Endothelial cell of umbilical vein (primary cell): ENCODE data around the gene ACCSL. TPM values are rescaled to one million over a fixed set of nuclear protein-coding genes. Genes with fewer than 3 reads are reported as not detected.

Experiments
- BruUV-seq: library from RNA; stranded (reverse); fragments of 400-500 nt; replicated peaks from 2 replicates; lab custom pipeline; 2021; lab: Mats Ljungman, UMichigan
- CTCF ChIA-PET: fragments of 300-600, 350-600 bp; sonication (Branson Sonifier 250); formaldehyde crosslinking; loops from one replicate; lab custom pipeline; 2021; ENCODE audit warnings: antibody characterized with exemption, inconsistent platforms; lab: Charles Lee
- POLR2A ChIA-PET: fragments of 300-600, 350-600 bp; sonication (Branson Sonifier 250); formaldehyde crosslinking; loops from one replicate; lab custom pipeline; 2021; ENCODE audit warnings: antibody characterized with exemption, inconsistent platforms; lab: Charles Lee
- DNase-seq: peaks from one replicate; pipeline ENCODE4 v3.0.0-alpha.2; 2011; ENCODE audit warnings: low read depth, low spot score
- FAIRE-seq: peaks from 2 replicates; lab custom pipeline; 2011; peaks lifted over from hg19 to GRCh38; lab: Jason Lieb, UNC
- H2AFZ ChIP-seq: 2 replicates; pipeline ENCODE4 v1.6.0; 2012; ENCODE audit warnings: low read depth, low read length, control low read depth, inconsistent platforms
- H3K27ac ChIP-seq: 2 replicates; pipeline ENCODE4 v1.5.1; 2011; ENCODE audit warnings: low read depth, mild to moderate bottlenecking, control low read depth, low read length, moderate library complexity; ENCODE audit not compliant: insufficient read depth
- H3K27me3 ChIP-seq, 2 experiments: 2 replicates each; pipeline versions ENCODE4 v1.6.0 to v1.6.1; 2011; ENCODE audit warnings: low read length in 2 of 2, mixed read lengths in 1 of 2; ENCODE audit not compliant: control insufficient read depth in 2 of 2, insufficient read depth in 2 of 2
- H3K36me3 ChIP-seq, 2 experiments: 2 replicates in 1 of 2; 3 replicates in 1 of 2; pipeline ENCODE4 v1.5.1; 2011; ENCODE audit warnings: low read length in 2 of 2, mild to moderate bottlenecking in 1 of 2, moderate library complexity in 1 of 2; ENCODE audit not compliant: control insufficient read depth in 2 of 2, insufficient read depth in 2 of 2; ENCODE audit errors: extremely low read depth in 1 of 2
- H3K4me1 ChIP-seq: 3 replicates; pipeline ENCODE4 v1.5.1; 2011; ENCODE audit warnings: mild to moderate bottlenecking, low read length; ENCODE audit not compliant: control insufficient read depth, insufficient read depth; ENCODE audit errors: extremely low read depth
- H3K4me2 ChIP-seq: 2 replicates; pipeline ENCODE4 v1.6.1; 2011; ENCODE audit warnings: low read length, control low read depth, mixed read lengths; ENCODE audit not compliant: insufficient read depth
- H3K4me3 ChIP-seq, 3 experiments: fragments of 200-600 bp in 1 of 3; sonication (generic), shearing (Covaris generic) in 1 of 3; replicated peaks in 1 of 3; 2 replicates each; pipeline ENCODE4 v1.5.1; 2011 to 2016; ENCODE audit warnings: control low read depth in 3 of 3, low read length in 3 of 3, mild to moderate bottlenecking in 2 of 3, inconsistent platforms in 1 of 3, low read depth in 1 of 3, moderate library complexity in 1 of 3; ENCODE audit not compliant: insufficient read depth in 1 of 3
- H3K79me2 ChIP-seq: 2 replicates; pipeline ENCODE4 v1.6.0; 2012; ENCODE audit warnings: low read length, inconsistent platforms; ENCODE audit not compliant: control insufficient read depth, insufficient read depth
- H3K9ac ChIP-seq: replicated peaks from 2 replicates; pipeline ENCODE3; 2011; ENCODE audit warnings: low read length, control low read depth; ENCODE audit not compliant: insufficient read depth; ENCODE audit errors: extremely low read depth
- H3K9me1 ChIP-seq: replicated peaks from 3 replicates; pipeline ENCODE4 v1.6.0; 2011; ENCODE audit warnings: mild to moderate bottlenecking, low read length; ENCODE audit not compliant: control insufficient read depth, insufficient read depth; ENCODE audit errors: extremely low read depth
- H3K9me3 ChIP-seq: replicated peaks from 2 replicates; pipeline ENCODE4 v1.5.1; 2012; ENCODE audit warnings: low read length, inconsistent platforms; ENCODE audit not compliant: control insufficient read depth, insufficient read depth
- H4K20me1 ChIP-seq: replicated peaks from 2 replicates; pipeline ENCODE3; 2011; ENCODE audit warnings: mild to moderate bottlenecking, low read length; ENCODE audit not compliant: control insufficient read depth, insufficient read depth; ENCODE audit errors: extremely low read depth
- EZH2 ChIP-seq: IDR thresholded peaks from 2 replicates; pipeline ENCODE4 v1.6.1; 2012; ENCODE audit warnings: borderline replicate concordance, low read depth, mild to moderate bottlenecking, moderate library complexity, low read length, inconsistent platforms; ENCODE audit not compliant: severe bottlenecking
- dilution Hi-C: fragments of 300-500 bp; cut with MboI; formaldehyde crosslinking; loops from one replicate; pipeline ENCODE4 v1.15.0; 2019; ENCODE audit warnings: low sequenced_read_pairs; ENCODE audit not compliant: extremely low pct_ligation_motif_present
- intact Hi-C: fragments of 100-400 bp; cut with micrococcal nuclease; formaldehyde crosslinking; loops from one replicate; pipeline ENCODE4 v1.10.0; 2022
- polyA plus RNA-seq, 4 experiments: library from polyadenylated mRNA; depleted of rRNA in 3 of 4; stranded (reverse) in 3 of 4; unstranded in 1 of 4; fragments of >200 nt; gene quantifications; 2 replicates each; pipeline versions ENCODE4 v1.2.1 to v1.2.3, GENCODE V29; 2011 to 2012; ENCODE audit warnings: missing spikeins in 1 of 4
- total RNA-seq: library from RNA; stranded (reverse); gene quantifications from 2 replicates; pipeline ENCODE4 v1.2.3, GENCODE V29; 2021
- TF ChIP-seq, protein P1 (sequence below), 2 donors: IDR thresholded peaks; 1 replicate in 1 of 2; 2 replicates in 1 of 2; pipeline ENCODE4 v1.5.1; 2011; ENCODE audit warnings: low read length in 2 of 2, mild to moderate bottlenecking in 2 of 2, moderate library complexity in 2 of 2, control low read depth in 1 of 2, inconsistent platforms in 1 of 2, low read depth in 1 of 2; ENCODE audit not compliant: insufficient read depth in 1 of 2; ENCODE audit errors: extremely low read depth in 1 of 2
- TF ChIP-seq, protein P2 (sequence below): IDR thresholded peaks from 2 replicates; pipeline ENCODE4 v1.6.1; 2011; ENCODE audit not compliant: insufficient read depth, insufficient read length

Gene ACCSL
- total and polyA plus RNA-seq, 2 donors (not counting 3 experiments of a cell fraction or from before 2014, with no cell fraction given), result not detected

DNA sequence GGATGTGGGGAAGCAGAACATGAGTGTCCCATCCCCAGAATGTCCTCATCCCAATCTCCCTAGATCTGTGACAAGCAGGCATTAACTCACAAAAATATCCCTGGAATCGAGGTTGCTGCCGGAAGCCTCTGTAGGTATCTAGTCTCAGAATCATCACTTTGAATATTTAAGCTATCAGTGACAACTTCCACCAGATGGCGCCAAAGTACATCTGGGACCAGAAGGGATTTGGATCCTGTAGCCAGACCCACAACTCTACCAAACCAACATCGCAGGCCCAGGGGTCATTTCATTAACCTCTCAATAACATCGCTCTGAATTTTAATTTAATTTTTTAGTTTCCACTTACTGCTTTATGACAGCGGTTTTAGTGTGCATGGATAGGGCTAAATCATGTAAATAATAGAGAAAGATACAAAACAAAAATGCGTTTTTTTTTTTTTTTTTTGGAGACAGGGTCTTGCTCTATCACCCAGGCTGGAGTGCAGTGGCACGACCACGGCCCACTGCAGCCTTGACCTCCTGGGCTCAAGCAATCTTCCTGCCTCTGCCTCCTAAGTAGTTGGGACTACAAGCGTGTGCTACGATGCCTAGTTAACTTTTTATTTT is 46.6 kb downstream of the ACCSL start:
- Histone ChIP-seq H3K4me2 (no peak overlapping the region), H3K4me3 (no peak overlapping the region), H3K79me2 (no peaks in the 10 kb centered on the region), H4K20me1 (no peaks in the 10 kb centered on the region), H3K27me3 (peaks cover 22 to 34% of the 10 kb centered on the region in 2 experiments), H3K9ac (no peak overlapping the region), H3K9me1 (no peaks in the 10 kb centered on the region), H2AFZ (no peak overlapping the region), H3K9me3 (no peaks in the 10 kb centered on the region), H3K36me3 (no peaks in the 10 kb centered on the region), H3K4me1 (peaks cover 18% of the 10 kb centered on the region), H3K27ac (no peak overlapping the region)
- BruUV-seq, result no TSS peak
- POLR2A ChIA-PET, result no interaction called here
- CTCF ChIA-PET, result interaction anchor here (0.6 to 5.4 kb wide), 59 partner anchors 10 to 1711 kb away, joined by 3 to 112 read pairs (median 4); partner anchors contain the start of genes ACCS, C11orf96, CD82 and SLC35C1
- DNase-seq, result peak; percentile 65
- TF ChIP-seq, protein P1, sequence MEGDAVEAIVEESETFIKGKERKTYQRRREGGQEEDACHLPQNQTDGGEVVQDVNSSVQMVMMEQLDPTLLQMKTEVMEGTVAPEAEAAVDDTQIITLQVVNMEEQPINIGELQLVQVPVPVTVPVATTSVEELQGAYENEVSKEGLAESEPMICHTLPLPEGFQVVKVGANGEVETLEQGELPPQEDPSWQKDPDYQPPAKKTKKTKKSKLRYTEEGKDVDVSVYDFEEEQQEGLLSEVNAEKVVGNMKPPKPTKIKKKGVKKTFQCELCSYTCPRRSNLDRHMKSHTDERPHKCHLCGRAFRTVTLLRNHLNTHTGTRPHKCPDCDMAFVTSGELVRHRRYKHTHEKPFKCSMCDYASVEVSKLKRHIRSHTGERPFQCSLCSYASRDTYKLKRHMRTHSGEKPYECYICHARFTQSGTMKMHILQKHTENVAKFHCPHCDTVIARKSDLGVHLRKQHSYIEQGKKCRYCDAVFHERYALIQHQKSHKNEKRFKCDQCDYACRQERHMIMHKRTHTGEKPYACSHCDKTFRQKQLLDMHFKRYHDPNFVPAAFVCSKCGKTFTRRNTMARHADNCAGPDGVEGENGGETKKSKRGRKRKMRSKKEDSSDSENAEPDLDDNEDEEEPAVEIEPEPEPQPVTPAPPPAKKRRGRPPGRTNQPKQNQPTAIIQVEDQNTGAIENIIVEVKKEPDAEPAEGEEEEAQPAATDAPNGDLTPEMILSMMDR (IDR thresholded peaks at IDR 0.05; ENCODE audit: extremely low read depth in 1 of 2, insufficient read depth in 1 of 2, low read depth in 1 of 2, low read length in 2 of 2), result peak; percentile 64 to 76
- no peak for TF ChIP-seq EZH2
- TF ChIP-seq, protein P2, sequence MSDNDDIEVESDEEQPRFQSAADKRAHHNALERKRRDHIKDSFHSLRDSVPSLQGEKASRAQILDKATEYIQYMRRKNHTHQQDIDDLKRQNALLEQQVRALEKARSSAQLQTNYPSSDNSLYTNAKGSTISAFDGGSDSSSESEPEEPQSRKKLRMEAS, result no peak
- dilution Hi-C loops (no loop called here), intact Hi-C loops (loop anchor here (1.0 to 2.0 kb wide), 2 partner anchors 16 to 204 kb away; no protein-coding TSS in a partner anchor)
- FAIRE-seq, result peak; percentile 81
